ENCODE measurements around the gene EML4. TPM values are rescaled to one million over a fixed set of nuclear protein-coding genes. Genes with fewer than 3 reads are reported as not detected.

Gene EML4
- total RNA-seq, 1 donor from 2014 or later: 32.9 TPM

DNA sequence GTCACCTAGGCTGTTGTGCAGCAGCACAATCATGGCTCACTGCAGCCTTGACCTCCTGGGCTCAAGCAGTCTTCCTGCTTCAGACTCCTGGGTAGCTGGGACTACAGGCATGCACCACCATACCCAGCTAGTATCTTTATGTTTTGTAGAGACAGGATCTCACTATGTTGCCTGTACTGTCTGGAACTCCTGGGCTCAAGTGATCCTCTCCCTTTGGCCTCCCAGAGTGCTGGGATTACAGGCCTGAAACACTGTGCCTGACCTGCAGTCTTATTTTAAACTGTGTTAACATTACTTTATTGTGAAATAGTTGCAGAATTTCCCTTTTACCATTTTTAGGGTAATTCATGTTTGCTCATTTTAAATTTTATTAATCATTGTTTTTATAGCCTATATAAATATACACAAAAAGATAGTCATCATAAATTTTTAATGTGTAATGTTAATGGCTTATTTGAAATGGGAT is 24.6 kb downstream of the EML4 start:
- Histone ChIP-seq H3K9me3 (ENCODE audit: control insufficient read depth in 3 of 3, low read length in 3 of 3) (no peaks in the 10 kb centered on the region), H3K4me1 (ENCODE audit: control insufficient read depth in 3 of 3, insufficient read depth in 3 of 3, low read length in 3 of 3) (peaks cover 0 to 3% (median 0%) of the 10 kb centered on the region in 3 donors), H3K27me3 (ENCODE audit: control insufficient read depth in 3 of 3, insufficient read depth in 3 of 3, low read length in 3 of 3) (no peaks in the 10 kb centered on the region), H3K9ac (ENCODE audit: low read depth in 1 of 3, low read length in 3 of 3) (no peak overlapping the region), H3K4me3 (ENCODE audit: low read length in 3 of 3) (no peak overlapping the region), H3K36me3 (ENCODE audit: control insufficient read depth in 3 of 3, insufficient read depth in 3 of 3, low read length in 3 of 3) (no peaks in the 10 kb centered on the region), H3K27ac (ENCODE audit: low read depth, low read length) (no peak overlapping the region)

DNA sequence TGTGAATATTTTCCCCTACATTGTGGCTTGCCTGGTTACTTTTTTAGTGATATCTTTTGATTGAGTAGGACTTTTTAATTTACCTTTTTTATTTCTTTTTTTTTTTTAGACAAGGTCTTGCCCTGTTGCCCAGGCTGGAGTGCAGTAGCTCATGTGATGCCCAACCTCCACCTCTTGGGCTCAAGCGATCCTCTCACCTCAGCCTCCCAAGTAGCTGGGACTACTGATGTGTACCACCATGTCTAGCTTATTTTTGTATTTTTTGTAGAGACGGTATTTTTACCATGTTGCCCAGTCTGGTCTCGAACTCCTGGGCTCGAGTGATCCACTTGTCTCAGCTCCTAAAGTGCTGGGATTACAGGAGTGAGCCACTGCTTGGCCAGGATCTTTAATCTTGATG is 25.3 kb downstream of the EML4 start:
- peaks cover 0 to 3% (median 0%) of the 10 kb centered on the region in 3 donors for H3K4me1 ChIP-seq (ENCODE audit: control insufficient read depth in 3 of 3, insufficient read depth in 3 of 3, low read length in 3 of 3)
- H3K9ac ChIP-seq (ENCODE audit: low read depth in 1 of 3, low read length in 3 of 3): no peak overlapping the region
- H3K4me3 ChIP-seq (ENCODE audit: low read length in 3 of 3): no peak overlapping the region
- H3K27ac ChIP-seq (ENCODE audit: low read depth, low read length): no peak overlapping the region
- H3K36me3 ChIP-seq (ENCODE audit: control insufficient read depth in 3 of 3, insufficient read depth in 3 of 3, low read length in 3 of 3): no peaks in the 10 kb centered on the region
- H3K9me3 ChIP-seq (ENCODE audit: control insufficient read depth in 3 of 3, low read length in 3 of 3): no peaks in the 10 kb centered on the region
- no peaks in the 10 kb centered on the region for H3K27me3 ChIP-seq (ENCODE audit: control insufficient read depth in 3 of 3, insufficient read depth in 3 of 3, low read length in 3 of 3)

DNA sequence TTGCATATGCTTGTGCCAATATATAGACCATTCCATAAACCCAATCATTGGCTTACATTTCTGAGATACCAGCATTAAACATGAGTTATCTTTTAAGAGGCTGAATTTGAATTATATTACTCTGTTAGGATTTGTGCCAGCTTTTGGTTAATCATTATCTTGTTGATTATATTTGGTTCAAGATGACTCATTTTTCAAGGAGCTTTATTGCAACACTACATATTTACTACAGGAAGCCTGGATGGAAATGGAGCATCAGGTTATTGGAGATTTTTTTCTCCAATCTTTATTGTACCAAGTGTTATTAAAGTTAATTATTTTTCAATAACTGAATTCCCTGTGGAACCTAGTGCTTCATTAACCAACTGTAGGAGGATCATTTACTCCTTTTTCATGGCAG is 26.4 kb downstream of the EML4 start:
- H3K27me3 ChIP-seq (ENCODE audit: control insufficient read depth in 3 of 3, insufficient read depth in 3 of 3, low read length in 3 of 3): no peaks in the 10 kb centered on the region
- no peak overlapping the region for H3K4me3 ChIP-seq (ENCODE audit: low read length in 3 of 3)
- H3K9me3 ChIP-seq (ENCODE audit: control insufficient read depth in 3 of 3, low read length in 3 of 3): no peaks in the 10 kb centered on the region
- no peak overlapping the region for H3K9ac ChIP-seq (ENCODE audit: low read depth in 1 of 3, low read length in 3 of 3)
- H3K27ac ChIP-seq (ENCODE audit: low read depth, low read length): no peak overlapping the region
- H3K4me1 ChIP-seq (ENCODE audit: control insufficient read depth in 3 of 3, insufficient read depth in 3 of 3, low read length in 3 of 3): peaks cover 0 to 3% (median 0%) of the 10 kb centered on the region in 3 donors
- no peaks in the 10 kb centered on the region for H3K36me3 ChIP-seq (ENCODE audit: control insufficient read depth in 3 of 3, insufficient read depth in 3 of 3, low read length in 3 of 3)

DNA sequence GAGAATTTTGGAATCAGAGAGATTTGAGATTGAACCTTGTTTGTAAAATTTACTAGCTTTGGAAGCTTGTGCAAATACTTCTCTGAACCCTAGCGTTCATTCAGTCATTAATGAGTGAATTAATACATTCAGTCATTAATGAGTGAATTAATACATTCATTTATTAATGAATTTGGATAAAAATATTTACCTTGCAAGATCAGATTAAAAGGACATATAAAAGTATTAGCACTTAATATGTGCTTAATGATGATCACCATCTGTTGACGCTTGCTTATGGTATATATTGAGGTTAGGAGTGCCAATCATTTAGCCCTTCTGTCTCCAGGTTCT is 26.9 kb downstream of the EML4 start:
- H3K9ac ChIP-seq (ENCODE audit: low read depth in 1 of 3, low read length in 3 of 3): no peak overlapping the region
- no peak overlapping the region for H3K4me3 ChIP-seq (ENCODE audit: low read length in 3 of 3)
- no peaks in the 10 kb centered on the region for H3K27me3 ChIP-seq (ENCODE audit: control insufficient read depth in 3 of 3, insufficient read depth in 3 of 3, low read length in 3 of 3)
- H3K27ac ChIP-seq (ENCODE audit: low read depth, low read length): no peak overlapping the region
- no peaks in the 10 kb centered on the region for H3K36me3 ChIP-seq (ENCODE audit: control insufficient read depth in 3 of 3, insufficient read depth in 3 of 3, low read length in 3 of 3)
- H3K9me3 ChIP-seq (ENCODE audit: control insufficient read depth in 3 of 3, low read length in 3 of 3): no peaks in the 10 kb centered on the region
- H3K4me1 ChIP-seq (ENCODE audit: control insufficient read depth in 3 of 3, insufficient read depth in 3 of 3, low read length in 3 of 3): peaks cover 0 to 3% (median 0%) of the 10 kb centered on the region in 3 donors

DNA sequence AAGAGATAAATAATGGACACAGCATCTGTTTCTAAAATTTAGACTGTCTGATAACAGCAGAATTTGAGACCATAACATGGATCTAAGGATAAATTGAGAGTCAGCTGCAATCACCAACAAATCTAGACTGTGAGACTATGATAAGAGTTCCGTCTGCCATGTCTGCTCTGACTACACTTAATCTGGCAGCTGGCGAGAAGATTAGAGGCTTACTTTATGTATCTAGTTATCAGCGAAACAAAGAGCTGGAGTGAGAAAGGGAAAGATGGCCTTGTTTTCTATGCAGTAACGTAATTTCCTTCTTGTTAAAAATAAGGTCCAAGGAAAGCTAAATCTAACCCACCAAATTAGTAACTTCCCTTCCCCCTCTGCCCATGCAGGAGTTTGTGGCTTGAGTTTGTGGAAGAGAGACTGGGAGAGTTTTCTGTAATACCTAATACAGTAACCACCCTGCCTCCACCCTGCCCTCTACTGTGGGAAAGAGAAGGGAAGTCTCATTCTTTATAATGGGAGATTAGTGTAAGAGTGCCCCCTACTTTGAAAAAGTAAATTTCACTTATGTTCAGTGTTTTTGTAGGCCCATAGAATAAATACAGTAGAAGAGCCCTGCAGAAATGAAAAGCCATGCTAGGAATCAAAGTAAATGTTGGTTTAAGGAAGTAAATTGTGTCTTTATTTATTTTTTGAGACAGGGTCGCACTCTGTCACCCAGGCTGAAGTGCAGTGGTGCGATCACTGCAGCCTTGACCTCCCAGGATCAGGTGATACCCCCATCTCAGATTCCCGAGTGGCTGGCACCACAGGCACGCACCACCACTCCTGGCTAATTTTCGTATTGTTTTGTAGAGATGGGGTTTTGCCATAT is 27.5 kb downstream of the EML4 start:
- no peaks in the 10 kb centered on the region for H3K9me3 ChIP-seq (ENCODE audit: control insufficient read depth in 3 of 3, low read length in 3 of 3)
- H3K27me3 ChIP-seq (ENCODE audit: control insufficient read depth in 3 of 3, insufficient read depth in 3 of 3, low read length in 3 of 3): no peaks in the 10 kb centered on the region
- H3K4me1 ChIP-seq (ENCODE audit: control insufficient read depth in 3 of 3, insufficient read depth in 3 of 3, low read length in 3 of 3): peaks cover 0 to 3% (median 0%) of the 10 kb centered on the region in 3 donors
- no peak overlapping the region for H3K27ac ChIP-seq (ENCODE audit: low read depth, low read length)
- H3K9ac ChIP-seq (ENCODE audit: low read depth in 1 of 3, low read length in 3 of 3): no peak overlapping the region
- no peaks in the 10 kb centered on the region for H3K36me3 ChIP-seq (ENCODE audit: control insufficient read depth in 3 of 3, insufficient read depth in 3 of 3, low read length in 3 of 3)
- no peak overlapping the region for H3K4me3 ChIP-seq (ENCODE audit: low read length in 3 of 3)

DNA sequence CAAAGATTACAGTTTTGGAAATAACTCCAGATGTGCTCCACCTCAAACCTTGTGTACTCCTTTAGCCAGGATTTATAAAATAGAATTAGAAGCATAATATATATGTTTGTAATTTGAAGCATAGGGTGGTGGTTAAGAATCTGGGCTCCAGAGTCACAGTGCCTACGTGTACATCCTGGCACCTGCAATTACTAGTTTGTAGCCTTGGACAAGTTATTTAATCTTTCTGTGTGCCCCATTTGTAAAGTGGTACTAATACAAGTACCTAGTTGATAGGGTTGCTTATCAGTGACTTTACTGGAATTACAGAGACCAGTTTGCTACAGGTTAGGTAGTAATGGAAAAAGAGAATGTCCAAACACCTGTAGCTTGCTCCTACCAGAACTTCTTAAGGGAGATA is 28.6 kb downstream of the EML4 start:
- Histone ChIP-seq H3K4me1 (ENCODE audit: control insufficient read depth in 3 of 3, insufficient read depth in 3 of 3, low read length in 3 of 3) (peaks cover 0 to 3% (median 0%) of the 10 kb centered on the region in 3 donors), H3K27me3 (ENCODE audit: control insufficient read depth in 3 of 3, insufficient read depth in 3 of 3, low read length in 3 of 3) (no peaks in the 10 kb centered on the region), H3K9me3 (ENCODE audit: control insufficient read depth in 3 of 3, low read length in 3 of 3) (no peaks in the 10 kb centered on the region), H3K4me3 (ENCODE audit: low read length in 3 of 3) (no peak overlapping the region), H3K27ac (ENCODE audit: low read depth, low read length) (no peak overlapping the region), H3K9ac (ENCODE audit: low read depth in 1 of 3, low read length in 3 of 3) (no peak overlapping the region), H3K36me3 (ENCODE audit: control insufficient read depth in 3 of 3, insufficient read depth in 3 of 3, low read length in 3 of 3) (no peaks in the 10 kb centered on the region)

DNA sequence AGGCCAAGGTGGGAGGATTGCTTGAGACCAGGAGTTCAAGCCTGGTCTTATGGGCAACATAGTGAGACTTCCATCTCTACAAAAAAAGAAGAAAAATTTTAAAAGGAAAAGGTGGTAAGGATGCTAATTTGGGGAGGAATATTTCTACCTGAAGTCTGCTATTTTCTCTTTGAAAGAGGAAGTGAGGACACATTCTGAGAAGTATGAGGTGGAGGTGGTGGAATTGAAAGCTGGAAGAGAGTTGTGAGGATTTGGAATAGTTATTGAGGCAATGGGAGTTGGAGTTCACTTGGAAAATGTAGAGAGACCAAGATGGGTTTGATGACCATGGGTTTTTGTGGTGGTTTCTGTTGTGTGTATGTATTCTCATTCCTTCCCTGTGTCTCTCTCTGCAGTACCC is 29.3 kb downstream of the EML4 start:
- H3K27ac ChIP-seq (ENCODE audit: low read depth, low read length): no peak overlapping the region
- H3K36me3 ChIP-seq (ENCODE audit: control insufficient read depth in 3 of 3, insufficient read depth in 3 of 3, low read length in 3 of 3): no peaks in the 10 kb centered on the region
- H3K27me3 ChIP-seq (ENCODE audit: control insufficient read depth in 3 of 3, insufficient read depth in 3 of 3, low read length in 3 of 3): no peaks in the 10 kb centered on the region
- H3K4me1 ChIP-seq (ENCODE audit: control insufficient read depth in 3 of 3, insufficient read depth in 3 of 3, low read length in 3 of 3): peaks cover 0 to 3% (median 0%) of the 10 kb centered on the region in 3 donors
- H3K4me3 ChIP-seq (ENCODE audit: low read length in 3 of 3): no peak overlapping the region
- H3K9me3 ChIP-seq (ENCODE audit: control insufficient read depth in 3 of 3, low read length in 3 of 3): no peaks in the 10 kb centered on the region
- no peak overlapping the region for H3K9ac ChIP-seq (ENCODE audit: low read depth in 1 of 3, low read length in 3 of 3)

DNA sequence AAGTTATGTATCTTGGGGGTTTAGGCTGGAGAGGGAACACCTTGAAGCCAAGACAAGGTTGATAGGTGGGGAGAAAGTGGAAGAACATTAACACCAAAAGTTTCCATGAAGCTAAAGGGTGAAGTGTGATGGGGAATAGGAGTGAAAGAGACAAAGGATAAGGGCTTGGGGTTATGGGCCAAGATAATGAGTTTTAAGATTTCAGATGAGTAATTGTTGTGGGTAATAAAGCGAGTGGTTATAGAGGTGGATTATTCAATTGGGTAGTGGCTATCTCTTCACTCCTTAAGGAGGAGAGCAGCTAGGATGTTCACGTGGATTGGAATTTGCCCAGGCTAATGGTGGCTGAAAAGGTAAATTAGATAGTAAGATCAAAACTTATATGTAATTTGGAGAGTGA is 29.8 kb downstream of the EML4 start:
- Histone ChIP-seq H3K9ac (ENCODE audit: low read depth in 1 of 3, low read length in 3 of 3) (no peak overlapping the region), H3K36me3 (ENCODE audit: control insufficient read depth in 3 of 3, insufficient read depth in 3 of 3, low read length in 3 of 3) (no peaks in the 10 kb centered on the region), H3K4me1 (ENCODE audit: control insufficient read depth in 3 of 3, insufficient read depth in 3 of 3, low read length in 3 of 3) (no peaks in the 10 kb centered on the region), H3K4me3 (ENCODE audit: low read length in 3 of 3) (no peak overlapping the region), H3K27ac (ENCODE audit: low read depth, low read length) (no peak overlapping the region), H3K27me3 (ENCODE audit: control insufficient read depth in 3 of 3, insufficient read depth in 3 of 3, low read length in 3 of 3) (no peaks in the 10 kb centered on the region), H3K9me3 (ENCODE audit: control insufficient read depth in 3 of 3, low read length in 3 of 3) (no peaks in the 10 kb centered on the region)

DNA sequence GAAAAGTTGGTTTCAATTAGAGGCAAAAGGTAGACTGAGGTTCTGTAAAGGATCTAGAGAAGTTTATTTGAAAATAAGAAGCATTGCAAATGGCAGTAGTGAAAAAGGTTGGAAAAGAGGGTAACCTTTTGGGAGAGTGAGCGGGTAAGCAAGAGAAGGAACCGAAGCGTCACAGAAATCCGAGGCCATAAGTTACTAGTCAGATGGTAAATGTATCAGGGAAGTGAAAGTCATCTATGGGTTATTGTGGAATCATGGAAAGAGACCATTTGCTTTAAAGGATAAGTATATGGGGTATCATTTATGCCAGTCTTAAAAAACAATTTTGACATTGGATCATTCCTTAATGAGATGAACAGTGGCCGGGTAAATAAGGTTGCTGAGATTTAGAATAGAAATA is 30.5 kb downstream of the EML4 start:
- Histone ChIP-seq H3K4me3 (ENCODE audit: low read length in 3 of 3) (no peak overlapping the region), H3K36me3 (ENCODE audit: control insufficient read depth in 3 of 3, insufficient read depth in 3 of 3, low read length in 3 of 3) (no peaks in the 10 kb centered on the region), H3K9ac (ENCODE audit: low read depth in 1 of 3, low read length in 3 of 3) (no peak overlapping the region), H3K4me1 (ENCODE audit: control insufficient read depth in 3 of 3, insufficient read depth in 3 of 3, low read length in 3 of 3) (no peaks in the 10 kb centered on the region), H3K27me3 (ENCODE audit: control insufficient read depth in 3 of 3, insufficient read depth in 3 of 3, low read length in 3 of 3) (no peaks in the 10 kb centered on the region), H3K9me3 (ENCODE audit: control insufficient read depth in 3 of 3, low read length in 3 of 3) (no peaks in the 10 kb centered on the region), H3K27ac (ENCODE audit: low read depth, low read length) (no peak overlapping the region)

DNA sequence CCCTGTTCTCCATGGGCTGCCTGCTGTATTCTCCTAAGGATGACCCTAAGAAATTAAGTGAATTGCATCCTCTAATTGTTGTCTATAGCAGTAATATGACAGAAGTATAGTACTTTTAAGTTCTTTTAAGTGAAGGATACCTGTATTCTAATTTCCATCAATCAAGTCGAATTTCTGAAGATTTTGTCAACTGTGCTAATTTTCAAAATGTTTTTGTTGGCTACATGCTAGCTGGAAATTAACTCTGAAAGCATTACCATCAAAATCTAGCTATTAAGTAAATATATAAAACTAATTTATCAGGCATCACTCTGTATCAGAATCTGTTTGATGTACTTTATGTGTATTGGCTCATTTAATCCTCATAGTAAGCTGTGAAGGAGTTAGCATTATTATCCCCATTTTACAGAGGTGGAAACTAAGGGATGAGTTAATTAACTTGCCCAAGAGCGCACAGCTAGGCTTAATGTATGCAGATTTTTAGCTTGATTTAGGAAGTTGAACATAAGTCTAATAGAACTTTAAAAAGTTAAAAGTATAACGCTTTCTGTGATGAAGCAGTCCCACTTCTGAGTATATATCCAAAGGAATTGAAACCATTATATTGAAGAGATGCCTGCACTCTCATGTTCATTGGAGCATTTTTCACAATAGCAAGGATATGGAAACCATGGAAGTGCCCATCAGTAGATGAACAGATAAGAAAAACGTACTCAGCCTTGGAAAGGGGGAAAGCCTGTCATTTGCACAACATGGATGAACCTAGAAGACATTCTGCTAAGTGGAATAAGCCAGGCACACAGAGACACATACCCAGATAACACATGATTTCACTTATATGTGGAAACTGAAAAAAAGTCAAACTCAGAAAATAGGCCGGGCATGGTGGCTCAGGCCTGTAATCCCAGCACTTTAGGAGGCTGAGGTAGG is 32.0 kb downstream of the EML4 start:
- Histone ChIP-seq H3K27ac (ENCODE audit: low read depth, low read length) (no peak overlapping the region), H3K36me3 (ENCODE audit: control insufficient read depth in 3 of 3, insufficient read depth in 3 of 3, low read length in 3 of 3) (no peaks in the 10 kb centered on the region), H3K4me1 (ENCODE audit: control insufficient read depth in 3 of 3, insufficient read depth in 3 of 3, low read length in 3 of 3) (no peaks in the 10 kb centered on the region), H3K9ac (ENCODE audit: low read depth in 1 of 3, low read length in 3 of 3) (no peak overlapping the region), H3K9me3 (ENCODE audit: control insufficient read depth in 3 of 3, low read length in 3 of 3) (no peaks in the 10 kb centered on the region), H3K27me3 (ENCODE audit: control insufficient read depth in 3 of 3, insufficient read depth in 3 of 3, low read length in 3 of 3) (no peaks in the 10 kb centered on the region), H3K4me3 (ENCODE audit: low read length in 3 of 3) (no peak overlapping the region)
